ENCODE measurements around the gene CFC1.
"Not testable (repeated sequence)": the region's sequence is repeated elsewhere in the genome, so short reads cannot be mapped to it uniquely, and the experiment has no call there.

The CFC1 gene

DNA sequence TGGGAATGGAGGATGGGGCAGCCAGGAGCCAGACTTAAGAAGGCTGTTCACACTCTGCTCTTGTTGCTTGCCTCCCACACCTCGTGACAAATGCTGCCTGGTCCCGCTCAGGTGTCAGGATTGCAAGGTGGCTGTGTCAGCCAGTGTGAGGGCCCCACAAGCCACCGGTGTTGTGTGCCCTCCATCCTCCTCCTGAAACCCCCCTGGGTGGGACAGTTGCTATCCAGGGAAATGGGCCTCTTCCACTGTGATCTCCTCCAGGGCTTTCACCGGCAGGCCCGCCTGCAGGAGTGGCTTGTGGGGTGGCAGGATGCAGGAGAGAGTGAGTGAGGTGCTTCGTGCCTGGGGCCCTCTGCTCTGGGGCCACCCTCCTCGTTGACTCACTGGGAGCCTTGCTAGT lies 16.4 kb downstream of the CFC1 start:
- not testable (repeated sequence) for DNase-seq

DNA sequence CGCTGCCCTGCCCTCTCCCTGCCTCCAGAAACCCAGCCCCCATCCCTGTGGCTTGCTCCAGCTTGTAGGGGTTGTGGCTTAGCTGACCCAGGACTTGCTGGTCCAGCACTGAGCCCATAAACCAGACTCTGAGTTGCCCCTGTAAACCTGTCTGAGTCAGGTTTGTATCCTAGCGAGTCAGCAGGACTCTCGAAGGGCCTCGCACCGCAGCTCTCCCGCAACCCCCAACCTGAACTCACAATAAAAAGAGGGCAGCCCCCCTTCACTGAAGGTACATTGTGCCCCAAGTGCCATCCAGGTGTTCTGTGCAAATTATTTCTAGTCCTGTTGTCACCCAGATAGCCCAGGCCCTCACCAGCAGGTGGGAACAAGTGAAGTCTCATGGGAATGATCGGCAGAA lies 17.9 kb downstream of the CFC1 start:
- DNase-seq: not testable (repeated sequence)

- not testable (repeated sequence) for DNase-seq
Measured at GRCh38 chr2:130579121-130579520, 20.3 kb downstream of the CFC1 start.

DNA sequence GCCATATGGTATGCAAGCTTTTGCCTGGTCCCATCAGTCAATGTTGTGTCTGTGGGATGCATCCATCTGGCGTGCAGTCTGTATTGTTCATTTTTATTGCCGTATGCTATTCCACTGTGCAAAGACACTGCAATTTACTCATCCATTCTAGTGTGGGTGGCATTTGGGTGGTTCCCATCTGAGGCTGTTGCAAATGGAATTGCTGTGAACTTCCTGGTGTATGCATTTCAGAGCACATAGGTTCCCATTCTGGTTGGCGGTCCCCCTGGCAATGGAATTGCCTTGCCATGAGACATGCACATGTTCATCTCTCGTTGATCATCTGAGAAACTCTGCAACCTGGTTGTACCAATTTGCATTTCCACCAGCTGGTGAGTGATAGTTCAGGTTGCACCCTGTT lies 21.8 kb downstream of the CFC1 start:
- DNase-seq: not testable (repeated sequence)

- not testable (repeated sequence) for DNase-seq
Measured at GRCh38 chr2:130576209-130576784, 23.1 kb downstream of the CFC1 start.

DNA sequence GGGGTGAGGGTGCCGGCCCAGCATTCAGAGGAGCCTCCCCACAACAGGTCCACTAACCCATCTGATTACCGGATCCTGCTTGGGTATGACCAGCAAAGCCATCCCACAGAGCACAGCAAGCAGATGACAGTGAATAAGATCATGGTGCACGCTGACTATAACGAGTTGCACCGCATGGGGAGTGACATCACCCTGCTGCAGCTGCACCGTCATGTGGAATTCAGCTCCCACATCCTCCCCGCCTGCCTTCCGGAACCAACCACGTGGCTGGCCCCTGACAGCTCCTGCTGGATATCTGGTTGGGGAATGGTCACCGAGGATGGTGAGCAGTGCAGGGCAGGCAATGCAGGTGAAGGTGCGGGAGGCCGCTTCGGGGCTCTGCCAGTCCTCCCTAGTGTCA lies 25.1 kb downstream of the CFC1 start:
- not testable (repeated sequence) for DNase-seq

DNA sequence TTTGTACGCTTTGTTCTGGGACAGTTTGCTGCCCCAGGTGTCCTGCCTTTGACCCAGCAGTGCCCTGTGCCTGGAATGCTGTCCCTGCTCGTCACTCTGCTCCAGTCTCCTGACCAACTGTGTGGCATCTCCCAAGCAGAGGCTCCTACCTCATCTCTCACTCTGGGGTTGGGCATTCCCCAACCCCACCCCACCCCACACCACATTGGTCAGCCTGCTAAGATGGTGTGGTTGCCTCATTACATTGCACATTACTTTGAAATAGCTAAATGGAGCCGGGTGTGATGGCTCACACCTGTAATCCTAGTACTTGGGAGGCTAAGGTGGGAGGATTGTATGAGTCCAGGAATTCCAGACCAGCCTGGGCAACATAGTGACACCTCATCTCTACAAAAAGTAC lies 27.4 kb downstream of the CFC1 start:
- DNase-seq: not testable (repeated sequence)

GRCh38 chr2:130566165-130566564 lies 33.2 kb downstream of the CFC1 start:
- DNase-seq: not testable (repeated sequence)

DNA sequence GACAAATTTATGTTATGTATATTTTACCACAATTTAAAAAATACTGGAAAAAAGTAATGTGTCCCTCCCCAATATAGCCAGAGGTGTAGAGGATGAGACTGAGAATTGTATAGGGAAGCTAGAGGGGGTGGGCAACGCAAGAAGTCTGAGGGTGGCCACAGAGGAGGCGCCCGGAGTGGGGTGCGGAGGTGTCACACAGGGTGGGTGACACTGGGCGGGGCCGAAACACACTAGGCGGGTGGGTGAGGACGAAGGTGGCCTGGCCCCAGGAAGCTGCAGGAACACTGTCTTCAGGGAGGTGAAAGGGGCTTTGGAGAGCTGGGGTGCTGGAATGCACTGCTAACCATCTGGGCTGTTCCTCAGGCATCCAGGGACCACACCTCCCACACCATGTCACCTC lies 42.9 kb downstream of the CFC1 start:
- DNase-seq: not testable (repeated sequence)

GRCh38 chr2:130554178-130554577 lies 45.2 kb downstream of the CFC1 start:
- not testable (repeated sequence) for DNase-seq

DNA sequence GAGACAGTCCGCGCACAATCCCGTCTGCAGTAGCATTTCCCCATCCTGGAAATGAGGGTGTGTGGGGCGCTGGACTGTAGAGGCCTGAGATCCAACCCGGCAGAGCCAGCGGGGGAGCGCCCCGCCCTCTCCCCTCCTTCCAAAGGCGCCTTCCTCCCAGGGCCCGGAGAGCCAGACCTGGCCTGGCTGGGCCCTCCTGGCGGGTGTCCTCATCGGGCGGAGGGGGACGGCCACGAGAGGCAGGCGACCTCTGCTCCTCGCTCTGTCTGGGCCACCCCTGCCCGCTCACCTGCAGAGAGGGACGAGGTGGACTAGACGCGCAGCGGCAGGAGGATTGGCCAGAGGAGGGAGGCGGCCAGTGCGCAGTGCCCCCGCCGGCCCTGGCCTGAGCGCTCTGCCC lies 49.9 kb downstream of the CFC1 start:
- DNase-seq: not testable (repeated sequence)

- DNase-seq: not testable (repeated sequence)
Measured at GRCh38 chr2:130548418-130548817, 51.0 kb downstream of the CFC1 start.

DNA sequence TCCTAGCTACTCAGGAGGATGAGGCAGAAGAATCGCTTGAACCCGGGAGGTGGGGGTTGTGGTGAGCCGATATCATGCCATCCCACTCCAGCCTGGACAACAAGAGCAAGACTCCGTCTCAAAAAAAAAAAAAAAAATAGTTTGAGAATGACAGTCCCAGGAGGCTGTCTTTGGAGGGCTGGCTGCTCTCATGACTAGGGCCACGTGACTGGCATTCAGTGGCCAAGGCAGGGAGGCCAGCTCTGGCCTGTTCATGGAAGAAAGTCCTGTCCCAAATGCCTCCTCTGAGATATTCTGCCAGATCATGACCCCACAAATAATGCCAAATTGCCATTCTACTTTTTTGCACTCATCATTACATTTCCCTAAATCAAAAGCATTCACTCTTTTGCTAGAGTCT lies 54.4 kb downstream of the CFC1 start:
- DNase-seq: not testable (repeated sequence)

- not testable (repeated sequence) for DNase-seq
Measured at GRCh38 chr2:130543785-130544528, 55.4 kb downstream of the CFC1 start.

- DNase-seq: not testable (repeated sequence)
Measured at GRCh38 chr2:130542789-130543188, 56.6 kb downstream of the CFC1 start.
